ENCODE results near the gene CDADC1. TPM values are rescaled to one million over a fixed set of nuclear protein-coding genes. Genes with fewer than 3 reads are reported as not detected.
A peak's percentile ranks its signal among the peaks of the same experiment; 100 is the strongest.

The CDADC1 gene
- total and polyA plus RNA-seq, 2 of the 13 experiments (the other 11 are each of a cell fraction or from before 2014, with no cell fraction given), result 2.4 to 9.0 TPM

DNA sequence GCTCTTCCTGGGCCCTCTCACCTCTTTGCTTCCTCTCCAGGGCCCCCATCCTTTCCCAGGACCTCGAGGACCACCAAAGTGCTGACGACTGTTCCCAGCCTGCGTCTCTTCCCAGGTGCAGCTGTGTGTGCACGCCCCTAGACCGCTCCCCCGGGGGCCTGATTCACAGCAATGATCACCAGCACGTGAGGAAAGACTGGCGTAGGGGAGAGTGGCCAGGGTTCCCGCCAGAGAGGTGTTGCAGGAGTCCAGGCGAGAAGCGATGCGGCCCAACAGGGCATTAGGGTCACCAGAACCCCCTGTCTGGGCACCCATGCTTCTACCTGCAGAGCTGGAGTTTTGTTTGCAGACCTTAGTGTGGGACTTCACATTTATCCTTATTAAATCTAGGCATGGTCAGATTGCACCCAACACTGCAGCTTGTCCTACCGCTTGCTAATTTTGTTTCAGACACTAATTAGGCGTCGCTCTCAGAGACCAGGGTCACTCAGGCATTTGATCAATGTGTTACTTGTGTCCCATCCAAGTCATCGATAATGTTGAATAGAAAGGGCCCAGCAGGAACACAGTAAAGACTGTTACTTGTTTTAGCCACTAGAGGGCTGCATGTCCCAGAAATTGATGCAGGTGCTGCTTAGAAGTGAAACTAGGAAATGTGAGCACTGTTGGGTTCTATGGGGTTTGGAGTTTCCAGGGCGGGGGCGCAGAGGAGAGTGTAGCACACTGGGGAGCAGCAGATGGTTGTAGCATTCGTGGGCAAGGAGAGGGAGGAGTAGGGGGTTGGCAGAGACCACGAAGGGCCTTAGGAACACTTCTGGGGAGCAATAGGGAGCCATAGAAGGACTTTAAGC, 53.2 kb downstream of the CDADC1 start (continued):
- no peak for TF ChIP-seq ATF7-NPFF (CRISPR knock-in tag; IDR thresholded peaks at IDR 0.05; ENCODE audit: low read depth)
- TF ChIP-seq ZBTB25 (CRISPR knock-in tag; IDR thresholded peaks at IDR 0.05), result 0 out of 2 replicates have a peak, but pooled peaks have one; percentile 24
- no peak for TF ChIP-seq KDM5A (IDR thresholded peaks at IDR 0.05; ENCODE audit: borderline replicate concordance, low read length)
- TF ChIP-seq RBM22 (optimal IDR thresholded peaks at IDR 0.05; ENCODE audit: low read length), result no peak
- TF ChIP-seq RFX5 (IDR thresholded peaks at IDR 0.05; ENCODE audit: low read depth, low read length), result no peak
- TF ChIP-seq RARA (CRISPR knock-in tag; IDR thresholded peaks at IDR 0.05), result no peak
- TF ChIP-seq, protein P1, sequence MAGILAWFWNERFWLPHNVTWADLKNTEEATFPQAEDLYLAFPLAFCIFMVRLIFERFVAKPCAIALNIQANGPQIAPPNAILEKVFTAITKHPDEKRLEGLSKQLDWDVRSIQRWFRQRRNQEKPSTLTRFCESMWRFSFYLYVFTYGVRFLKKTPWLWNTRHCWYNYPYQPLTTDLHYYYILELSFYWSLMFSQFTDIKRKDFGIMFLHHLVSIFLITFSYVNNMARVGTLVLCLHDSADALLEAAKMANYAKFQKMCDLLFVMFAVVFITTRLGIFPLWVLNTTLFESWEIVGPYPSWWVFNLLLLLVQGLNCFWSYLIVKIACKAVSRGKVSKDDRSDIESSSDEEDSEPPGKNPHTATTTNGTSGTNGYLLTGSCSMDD (CRISPR knock-in tag; IDR thresholded peaks at IDR 0.05), result no peak
- TF ChIP-seq NCOA2 (CRISPR knock-in tag; IDR thresholded peaks at IDR 0.05), result no peak
- TF ChIP-seq ZNF34 (CRISPR knock-in tag; IDR thresholded peaks at IDR 0.05; ENCODE audit: borderline replicate concordance), result no peak
- no peak for TF ChIP-seq SIN3A (IDR thresholded peaks at IDR 0.05; ENCODE audit: borderline replicate concordance, low read depth, low read length)
- no peak for TF ChIP-seq TFDP2 (CRISPR knock-in tag; IDR thresholded peaks at IDR 0.05)
- TF ChIP-seq, protein P2, sequence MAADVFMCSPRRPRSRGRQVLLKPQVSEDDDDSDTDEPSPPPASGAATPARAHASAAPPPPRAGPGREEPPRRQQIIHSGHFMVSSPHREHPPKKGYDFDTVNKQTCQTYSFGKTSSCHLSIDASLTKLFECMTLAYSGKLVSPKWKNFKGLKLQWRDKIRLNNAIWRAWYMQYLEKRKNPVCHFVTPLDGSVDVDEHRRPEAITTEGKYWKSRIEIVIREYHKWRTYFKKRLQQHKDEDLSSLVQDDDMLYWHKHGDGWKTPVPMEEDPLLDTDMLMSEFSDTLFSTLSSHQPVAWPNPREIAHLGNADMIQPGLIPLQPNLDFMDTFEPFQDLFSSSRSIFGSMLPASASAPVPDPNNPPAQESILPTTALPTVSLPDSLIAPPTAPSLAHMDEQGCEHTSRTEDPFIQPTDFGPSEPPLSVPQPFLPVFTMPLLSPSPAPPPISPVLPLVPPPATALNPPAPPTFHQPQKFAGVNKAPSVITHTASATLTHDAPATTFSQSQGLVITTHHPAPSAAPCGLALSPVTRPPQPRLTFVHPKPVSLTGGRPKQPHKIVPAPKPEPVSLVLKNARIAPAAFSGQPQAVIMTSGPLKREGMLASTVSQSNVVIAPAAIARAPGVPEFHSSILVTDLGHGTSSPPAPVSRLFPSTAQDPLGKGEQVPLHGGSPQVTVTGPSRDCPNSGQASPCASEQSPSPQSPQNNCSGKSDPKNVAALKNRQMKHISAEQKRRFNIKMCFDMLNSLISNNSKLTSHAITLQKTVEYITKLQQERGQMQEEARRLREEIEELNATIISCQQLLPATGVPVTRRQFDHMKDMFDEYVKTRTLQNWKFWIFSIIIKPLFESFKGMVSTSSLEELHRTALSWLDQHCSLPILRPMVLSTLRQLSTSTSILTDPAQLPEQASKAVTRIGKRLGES (CRISPR knock-in tag; IDR thresholded peaks at IDR 0.05; ENCODE audit: borderline replicate concordance), result no peak
- no peak for TF ChIP-seq ZNF792 (CRISPR knock-in tag; IDR thresholded peaks at IDR 0.05)
- TF ChIP-seq FOSL1 (CRISPR knock-in tag; IDR thresholded peaks at IDR 0.05; ENCODE audit: borderline replicate concordance), result no peak
- TF ChIP-seq, protein P3, sequence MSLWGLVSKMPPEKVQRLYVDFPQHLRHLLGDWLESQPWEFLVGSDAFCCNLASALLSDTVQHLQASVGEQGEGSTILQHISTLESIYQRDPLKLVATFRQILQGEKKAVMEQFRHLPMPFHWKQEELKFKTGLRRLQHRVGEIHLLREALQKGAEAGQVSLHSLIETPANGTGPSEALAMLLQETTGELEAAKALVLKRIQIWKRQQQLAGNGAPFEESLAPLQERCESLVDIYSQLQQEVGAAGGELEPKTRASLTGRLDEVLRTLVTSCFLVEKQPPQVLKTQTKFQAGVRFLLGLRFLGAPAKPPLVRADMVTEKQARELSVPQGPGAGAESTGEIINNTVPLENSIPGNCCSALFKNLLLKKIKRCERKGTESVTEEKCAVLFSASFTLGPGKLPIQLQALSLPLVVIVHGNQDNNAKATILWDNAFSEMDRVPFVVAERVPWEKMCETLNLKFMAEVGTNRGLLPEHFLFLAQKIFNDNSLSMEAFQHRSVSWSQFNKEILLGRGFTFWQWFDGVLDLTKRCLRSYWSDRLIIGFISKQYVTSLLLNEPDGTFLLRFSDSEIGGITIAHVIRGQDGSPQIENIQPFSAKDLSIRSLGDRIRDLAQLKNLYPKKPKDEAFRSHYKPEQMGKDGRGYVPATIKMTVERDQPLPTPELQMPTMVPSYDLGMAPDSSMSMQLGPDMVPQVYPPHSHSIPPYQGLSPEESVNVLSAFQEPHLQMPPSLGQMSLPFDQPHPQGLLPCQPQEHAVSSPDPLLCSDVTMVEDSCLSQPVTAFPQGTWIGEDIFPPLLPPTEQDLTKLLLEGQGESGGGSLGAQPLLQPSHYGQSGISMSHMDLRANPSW (CRISPR knock-in tag; IDR thresholded peaks at IDR 0.05; ENCODE audit: borderline replicate concordance), result no peak
- no peak for TF ChIP-seq TBL1XR1 (IDR thresholded peaks at IDR 0.05; ENCODE audit: borderline replicate concordance, low read length, partially characterized antibody)
- TF ChIP-seq HIC2 (CRISPR knock-in tag; IDR thresholded peaks at IDR 0.05; ENCODE audit: low read depth), result no peak
- no peak for TF ChIP-seq ZNF430 (CRISPR knock-in tag; IDR thresholded peaks at IDR 0.05)

All from HepG2 (cell line).